HepG2 (cell line): ENCODE measurements around the gene ZXDC. TPM values are rescaled to one million over a fixed set of nuclear protein-coding genes. Genes with fewer than 3 reads are reported as not detected.

ENCODE experiments used
- FOXC1 ChIP-seq: sonication (generic); formaldehyde crosslinking; IDR thresholded peaks from 2 replicates; pipeline ENCODE4 v1.8.0; 2022; ENCODE audit warnings: mild to moderate bottlenecking, missing genetic modification reagents, borderline replicate concordance
- MAZ ChIP-seq, 2 experiments: sonication (generic) in 1 of 2; formaldehyde crosslinking in 1 of 2; IDR thresholded peaks; 2 replicates each; pipeline versions ENCODE4 v1.5.0 to v1.6.1; 2012 to 2020; ENCODE audit warnings: low read depth in 2 of 2, mild to moderate bottlenecking in 2 of 2, borderline replicate concordance in 1 of 2, improper control_type of control experiment in 1 of 2, low read length in 1 of 2, missing genetic modification reagents in 1 of 2, moderate library complexity in 1 of 2
- NFATC3 ChIP-seq: sonication (generic); formaldehyde crosslinking; IDR thresholded peaks from 2 replicates; pipeline ENCODE4 v1.5.1; 2020; ENCODE audit warnings: mild to moderate bottlenecking, missing genetic modification reagents
- NFE2L1 ChIP-seq: sonication (generic); formaldehyde crosslinking; IDR thresholded peaks from 2 replicates; pipeline ENCODE4 v1.4.0; 2020; ENCODE audit warnings: missing genetic modification reagents, mild to moderate bottlenecking, borderline replicate concordance
- NFIB ChIP-seq: sonication (generic); formaldehyde crosslinking; IDR thresholded peaks from 2 replicates; pipeline ENCODE4 v1.9.0; 2021; ENCODE audit warnings: missing genetic modification reagents, mild to moderate bottlenecking, borderline replicate concordance
- RXRB ChIP-seq: IDR thresholded peaks from 2 replicates; pipeline ENCODE4 v1.6.1; 2016; ENCODE audit warnings: borderline replicate concordance, missing genetic modification reagents, missing compliant biosample characterization
- SMAD9 ChIP-seq: sonication (generic); formaldehyde crosslinking; IDR thresholded peaks from 2 replicates; pipeline ENCODE4 v1.5.1; 2020; ENCODE audit warnings: mild to moderate bottlenecking, missing genetic modification reagents
- TSC22D2 ChIP-seq: sonication (generic); formaldehyde crosslinking; IDR thresholded peaks from 2 replicates; pipeline ENCODE4 v1.5.1; 2020; ENCODE audit warnings: missing genetic modification reagents, mild to moderate bottlenecking, borderline replicate concordance
- ZBTB1 ChIP-seq: sonication (generic); formaldehyde crosslinking; IDR thresholded peaks from 2 replicates; pipeline ENCODE4 v1.4.0; 2020; ENCODE audit warnings: missing genetic modification reagents, borderline replicate concordance
- ZBTB3 ChIP-seq: sonication (generic); formaldehyde crosslinking; IDR thresholded peaks from 2 replicates; pipeline ENCODE4 v1.4.0; 2020; ENCODE audit warnings: low read depth, mild to moderate bottlenecking, moderate library complexity, missing genetic modification reagents, borderline replicate concordance
- ZMYM4 ChIP-seq: sonication (generic); formaldehyde crosslinking; IDR thresholded peaks from 2 replicates; pipeline ENCODE4 v1.8.1; 2023; ENCODE audit warnings: mild to moderate bottlenecking, missing genetic modification reagents
- ZNF224 ChIP-seq: sonication (generic); formaldehyde crosslinking; IDR thresholded peaks from 2 replicates; pipeline ENCODE4 v1.5.0; 2020; ENCODE audit warnings: mild to moderate bottlenecking, missing genetic modification reagents
- ZNF512 ChIP-seq: sonication (generic); formaldehyde crosslinking; IDR thresholded peaks from 2 replicates; pipeline ENCODE4 v1.4.0; 2020; ENCODE audit warnings: mild to moderate bottlenecking, missing genetic modification reagents
- ZNF513 ChIP-seq: sonication (generic); formaldehyde crosslinking; conservative IDR thresholded peaks from 2 replicates; pipeline ENCODE4 v1.5.0; 2020; ENCODE audit warnings: missing genetic modification reagents
- ZNF567 ChIP-seq: sonication (generic); formaldehyde crosslinking; IDR thresholded peaks from 2 replicates; pipeline ENCODE4 v1.8.1; 2023; ENCODE audit warnings: mild to moderate bottlenecking, missing genetic modification reagents, borderline replicate concordance
- ZNF572 ChIP-seq: sonication (generic); formaldehyde crosslinking; IDR thresholded peaks from 2 replicates; pipeline ENCODE4 v1.5.1; 2020; ENCODE audit warnings: mild to moderate bottlenecking, missing genetic modification reagents
- ZNF670 ChIP-seq: sonication (generic); formaldehyde crosslinking; IDR thresholded peaks from 2 replicates; pipeline ENCODE4 v1.8.0; 2022; ENCODE audit warnings: mild to moderate bottlenecking, missing genetic modification reagents, borderline replicate concordance
- ZNF737 ChIP-seq: sonication (generic); formaldehyde crosslinking; IDR thresholded peaks from 2 replicates; pipeline ENCODE4 v1.5.0; 2020; ENCODE audit warnings: missing genetic modification reagents, mild to moderate bottlenecking, borderline replicate concordance
- ZNF746 ChIP-seq: sonication (generic); formaldehyde crosslinking; IDR thresholded peaks from 2 replicates; pipeline ENCODE4 v1.8.0; 2022; ENCODE audit warnings: mild to moderate bottlenecking, missing genetic modification reagents
- ZNF780A ChIP-seq: sonication (generic); formaldehyde crosslinking; IDR thresholded peaks from 2 replicates; pipeline ENCODE4 v1.8.0; 2022; ENCODE audit warnings: mild to moderate bottlenecking, missing genetic modification reagents, moderate library complexity
- ZNF839 ChIP-seq: sonication (generic); formaldehyde crosslinking; IDR thresholded peaks from 2 replicates; pipeline ENCODE4 v1.4.0; 2020; ENCODE audit warnings: missing genetic modification reagents, mild to moderate bottlenecking, borderline replicate concordance
- ZNF883 ChIP-seq: sonication (generic); formaldehyde crosslinking; IDR thresholded peaks from 2 replicates; pipeline ENCODE4 v1.5.1; 2020; ENCODE audit warnings: mild to moderate bottlenecking, missing genetic modification reagents; ENCODE audit errors: not compliant biosample characterization
- polyA plus RNA-seq, 8 experiments: library from polyadenylated mRNA; depleted of rRNA in 3 of 8; stranded (reverse) in 7 of 8; unstranded in 1 of 8; fragments of >200 nt; fragmentation: Illumina TruSeq in 4 of 8; extraction: Trizol in 4 of 8; gene quantifications; 2 replicates each; pipeline versions ENCODE4 v1.2.1 to v1.2.3, GENCODE V29; 2011 to 2016; ENCODE audit warnings: low read depth in 4 of 8, missing spikeins in 1 of 8, mixed read lengths in 1 of 8; ENCODE audit not compliant: insufficient read depth in 1 of 8
- total RNA-seq, 5 experiments: library from RNA; depleted of rRNA; stranded (reverse); fragments of >200 nt; fragmentation: Illumina TruSeq; extraction: Trizol; gene quantifications; 2 replicates each; pipeline ENCODE4 v1.2.3, GENCODE V29; 2016; ENCODE audit warnings: low read depth in 1 of 5
- TF ChIP-seq, protein P1 (sequence below): sonication (generic); formaldehyde crosslinking; IDR thresholded peaks from 2 replicates; pipeline ENCODE4 v1.5.0; 2020; ENCODE audit warnings: missing genetic modification reagents, mild to moderate bottlenecking, borderline replicate concordance
- TF ChIP-seq, protein P2 (sequence below): sonication (generic); formaldehyde crosslinking; IDR thresholded peaks from 2 replicates; pipeline ENCODE4 v1.4.0; 2020; ENCODE audit warnings: mild to moderate bottlenecking, missing genetic modification reagents

ZXDC gene
- total and polyA plus RNA-seq, 2 of the 13 experiments (the other 11 are each of a cell fraction or from before 2014, with no cell fraction given) = 17.6 to 21.2 TPM

DNA sequence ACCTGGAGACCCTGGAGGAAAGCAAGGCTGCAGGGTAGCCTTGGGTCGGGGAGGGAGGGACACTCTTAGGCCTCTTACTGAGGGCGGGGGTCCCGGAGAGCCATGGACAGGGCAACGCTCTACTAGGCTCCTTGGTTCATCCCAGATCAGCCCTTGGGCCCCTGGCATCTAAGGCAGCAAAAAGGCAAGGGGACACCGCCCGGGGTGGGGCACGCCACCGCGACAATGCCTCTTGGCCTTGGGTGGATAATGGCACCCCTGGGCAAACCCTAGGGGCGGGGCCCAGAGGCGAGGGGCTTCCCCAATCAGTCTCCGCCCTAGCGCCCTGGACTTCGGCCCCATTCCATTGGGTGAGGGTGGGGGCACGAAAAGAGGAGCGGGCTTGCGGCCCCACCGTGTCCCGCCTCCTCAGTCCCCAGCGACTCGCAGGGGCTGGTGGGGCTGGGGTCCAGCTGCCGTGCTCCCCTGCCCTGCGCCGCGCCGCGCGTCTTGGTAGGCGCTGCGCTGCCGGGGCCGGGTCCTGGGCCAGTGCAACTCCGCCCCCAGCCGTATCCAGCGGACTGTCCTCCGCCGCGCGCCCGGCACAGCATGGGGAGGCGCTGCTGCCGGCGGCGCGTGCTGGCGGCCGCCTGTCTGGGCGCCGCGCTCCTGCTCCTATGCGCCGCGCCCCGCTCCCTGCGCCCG, 48.2 kb upstream of the ZXDC start, which contains the start of gene CHST13 (continued):
- TF ChIP-seq ZNF839 (no peak; the same call in 1 of the 2 replicates), MAZ (IDR thresholded peaks at IDR 0.05; ENCODE audit: borderline replicate concordance, low read depth, low read length) (peak; percentile 98), MAZ (CRISPR knock-in tag; IDR thresholded peaks at IDR 0.05; ENCODE audit: low read depth) (peak; percentile 79; the same call in 1 of the 2 replicates), ZNF883 (no peak), NFIB (CRISPR knock-in tag) (no peak), ZNF572 (no peak), ZNF780A (CRISPR knock-in tag) (no peak), ZNF737 (CRISPR knock-in tag) (no peak), ZNF224 (CRISPR knock-in tag) (no peak), FOXC1 (peak; percentile 62; the same call in 1 of the 2 replicates), SMAD9 (no peak), TSC22D2 (CRISPR knock-in tag) (no peak), ZNF567 (CRISPR knock-in tag) (no peak), ZNF670 (CRISPR knock-in tag) (peak; percentile 100), ZBTB1 (CRISPR knock-in tag) (no peak), ZMYM4 (CRISPR knock-in tag) (peak; percentile 77), NFE2L1 (CRISPR knock-in tag) (no peak), ZNF746 (CRISPR knock-in tag) (peak; percentile 62; the same call in 1 of the 2 replicates), ZNF512 (CRISPR knock-in tag) (no peak), ZNF513 (CRISPR knock-in tag) (no peak), NFATC3 (CRISPR knock-in tag) (no peak), RXRB (CRISPR knock-in tag) (peak; percentile 75), ZBTB3 (CRISPR knock-in tag) (no peak)
- TF ChIP-seq, protein P1, sequence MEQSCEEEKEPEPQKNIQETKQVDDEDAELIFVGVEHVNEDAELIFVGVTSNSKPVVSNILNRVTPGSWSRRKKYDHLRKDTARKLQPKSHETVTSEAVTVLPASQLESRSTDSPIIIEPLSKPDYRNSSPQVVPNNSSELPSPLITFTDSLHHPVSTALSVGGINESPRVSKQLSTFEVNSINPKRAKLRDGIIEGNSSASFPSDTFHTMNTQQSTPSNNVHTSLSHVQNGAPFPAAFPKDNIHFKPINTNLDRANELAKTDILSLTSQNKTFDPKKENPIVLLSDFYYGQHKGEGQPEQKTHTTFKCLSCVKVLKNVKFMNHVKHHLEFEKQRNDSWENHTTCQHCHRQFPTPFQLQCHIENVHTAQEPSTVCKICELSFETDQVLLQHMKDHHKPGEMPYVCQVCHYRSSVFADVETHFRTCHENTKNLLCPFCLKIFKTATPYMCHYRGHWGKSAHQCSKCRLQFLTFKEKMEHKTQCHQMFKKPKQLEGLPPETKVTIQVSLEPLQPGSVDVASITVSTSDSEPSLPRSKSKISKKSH (CRISPR knock-in tag) = peak; percentile 91
- TF ChIP-seq, protein P2, sequence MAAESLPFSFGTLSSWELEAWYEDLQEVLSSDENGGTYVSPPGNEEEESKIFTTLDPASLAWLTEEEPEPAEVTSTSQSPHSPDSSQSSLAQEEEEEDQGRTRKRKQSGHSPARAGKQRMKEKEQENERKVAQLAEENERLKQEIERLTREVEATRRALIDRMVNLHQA (CRISPR knock-in tag) = no peak
